A204.1 (cell line): ENCODE results near the gene HID1.
"Not testable (repeated sequence)": the region's sequence is repeated elsewhere in the genome, so short reads cannot be mapped to it uniquely, and the experiment has no call there.

Source experiments
- FAIRE-seq: peaks from 2 replicates; lab custom pipeline; 2012; peaks lifted over from hg19 to GRCh38; lab: Jason Lieb, UNC

HID1 gene

GRCh38 chr17:74922694-74923537, 49.6 kb downstream of the HID1 start, which contains the start of gene USH1G:
Gene USH1G (minus strand): TSS chr17:74923255. CDS start chr17:74923073, 182 bp downstream.
- no peak for FAIRE-seq

GRCh38 chr17:74922172-74922571, 50.4 kb downstream of the HID1 start:
- FAIRE-seq = no peak

- FAIRE-seq = no peak
Observed at GRCh38 chr17:74921769-74922168, 50.8 kb downstream of the HID1 start.

GRCh38 chr17:74921026-74921681, 51.4 kb downstream of the HID1 start:
- FAIRE-seq = no peak

- FAIRE-seq = no peak
Observed at GRCh38 chr17:74920642-74921025, 51.9 kb downstream of the HID1 start.

GRCh38 chr17:74920306-74920620, 52.3 kb downstream of the HID1 start:
- no peak for FAIRE-seq

- no peak for FAIRE-seq
Observed at GRCh38 chr17:74919440-74920305, 52.9 kb downstream of the HID1 start.

GRCh38 chr17:74918906-74919305, 53.7 kb downstream of the HID1 start:
- no peak for FAIRE-seq

- FAIRE-seq = no peak
Observed at GRCh38 chr17:74917430-74917829, 55.1 kb downstream of the HID1 start.

- no peak for FAIRE-seq
Observed at GRCh38 chr17:74916851-74917199, 55.7 kb downstream of the HID1 start.

GRCh38 chr17:74916136-74916850, 56.3 kb downstream of the HID1 start:
- FAIRE-seq = no peak

- not testable (repeated sequence) for FAIRE-seq
Observed at GRCh38 chr17:74911423-74911822, 61.1 kb downstream of the HID1 start.

GRCh38 chr17:74909097-74909496, 63.5 kb downstream of the HID1 start:
- not testable (repeated sequence) for FAIRE-seq

- no peak for FAIRE-seq
Observed at GRCh38 chr17:74907012-74907411, 65.5 kb downstream of the HID1 start.

GRCh38 chr17:74906214-74906793, 66.3 kb downstream of the HID1 start:
- FAIRE-seq = not testable (repeated sequence)

GRCh38 chr17:74904687-74905409, 67.7 kb downstream of the HID1 start:
- no peak for FAIRE-seq

- no peak for FAIRE-seq
Observed at GRCh38 chr17:74903671-74904070, 68.9 kb downstream of the HID1 start.

GRCh38 chr17:74903034-74903433, 69.5 kb downstream of the HID1 start:
- FAIRE-seq = no peak

GRCh38 chr17:74901353-74902135, 71.0 kb downstream of the HID1 start:
- no peak for FAIRE-seq
